Neural cell (in vitro differentiated cells): ENCODE measurements around the gene HIVEP2. TPM values are rescaled to one million over a fixed set of nuclear protein-coding genes. Genes with fewer than 3 reads are reported as not detected.

Experiments
- H2AFZ ChIP-seq: fragments of 200-600, 300-800 bp; sonication (generic), shearing (Covaris generic); 2 replicates; pipeline ENCODE4 v1.6.0; 2014; ENCODE audit warnings: low read depth, mild to moderate bottlenecking, antibody characterized with exemption, low read length, moderate library complexity
- H3F3A ChIP-seq: fragments of 200-600 bp; shearing (Covaris generic); 2 replicates; pipeline ENCODE4 v1.6.1; 2016; ENCODE audit warnings: mild to moderate bottlenecking, moderate library complexity, mixed read lengths, antibody characterized with exemption, low read length; ENCODE audit not compliant: insufficient read depth, poor library complexity, severe bottlenecking
- H3K27ac ChIP-seq: fragments of 200-600, 300-800 bp; sonication (generic), shearing (Covaris generic); 2 replicates; pipeline ENCODE4 v1.5.1; 2014; ENCODE audit warnings: mild to moderate bottlenecking, low read length, moderate library complexity
- H3K27me3 ChIP-seq: fragments of 300-800, 200-600 bp; sonication (generic), shearing (Covaris generic); 2 replicates; pipeline ENCODE4 v1.6.0; 2014; ENCODE audit warnings: mild to moderate bottlenecking, low read depth, low read length, moderate library complexity; ENCODE audit not compliant: insufficient read depth
- H3K36me3 ChIP-seq: fragments of 300-800, 200-600 bp; sonication (generic), shearing (Covaris generic); 2 replicates; pipeline ENCODE4 v1.5.1; 2014; ENCODE audit warnings: mild to moderate bottlenecking, antibody characterized with exemption, low read length, moderate library complexity; ENCODE audit not compliant: insufficient read depth
- H3K4me2 ChIP-seq: fragments of 300-800, 200-600 bp; sonication (generic), shearing (Covaris generic); 2 replicates; pipeline ENCODE4 v1.6.0; 2014; ENCODE audit warnings: mild to moderate bottlenecking, low read length
- H3K4me3 ChIP-seq: fragments of 300-800, 200-600 bp; sonication (generic), shearing (Covaris generic); 2 replicates; pipeline ENCODE4 v1.5.1; 2014; ENCODE audit warnings: mild to moderate bottlenecking, low read length, moderate library complexity
- H3K79me2 ChIP-seq: fragments of 200-600 bp; shearing (Covaris generic); replicated peaks from 2 replicates; pipeline ENCODE4 v1.6.0; 2014; ENCODE audit warnings: mild to moderate bottlenecking, low read length, moderate library complexity; ENCODE audit not compliant: insufficient read depth
- H3K9ac ChIP-seq: fragments of 300-800, 200-600 bp; sonication (generic), shearing (Covaris generic); 2 replicates; pipeline ENCODE4 v1.6.1; 2016; ENCODE audit warnings: mild to moderate bottlenecking, low read length, mixed read lengths
- H3K9me2 ChIP-seq: fragments of 200-600 bp; shearing (Covaris generic); 2 replicates; pipeline ENCODE4 v1.6.1; 2016; ENCODE audit warnings: mild to moderate bottlenecking, low read length, mixed read lengths; ENCODE audit not compliant: insufficient read depth
- H3K9me3 ChIP-seq: fragments of 200-600, 300-800 bp; sonication (generic), shearing (Covaris generic); 2 replicates; pipeline ENCODE4 v1.6.1; 2016; ENCODE audit warnings: mild to moderate bottlenecking, mixed run types, low read length, moderate library complexity, mixed read lengths
- H4K20me1 ChIP-seq: fragments of 200-600 bp; shearing (Covaris generic); 2 replicates; pipeline ENCODE4 v1.6.1; 2016; ENCODE audit warnings: mild to moderate bottlenecking, mixed run types; ENCODE audit not compliant: insufficient read depth
- EP300 ChIP-seq: fragments of 450-650 bp; conservative IDR thresholded peaks from 2 replicates; pipeline ENCODE4 v1.6.1; 2014; ENCODE audit warnings: antibody characterized with exemption, mild to moderate bottlenecking, moderate library complexity; ENCODE audit not compliant: poor library complexity, severe bottlenecking
- EZH2 ChIP-seq: fragments of 200-600, 300-800 bp; shearing (Covaris generic), sonication (generic); IDR thresholded peaks from 2 replicates; pipeline ENCODE4 v1.6.1; 2014; ENCODE audit warnings: antibody characterized with exemption, low read length, borderline replicate concordance, mild to moderate bottlenecking; ENCODE audit not compliant: insufficient read depth, poor library complexity, severe bottlenecking
- MXI1 ChIP-seq: fragments of 450-650 bp; conservative IDR thresholded peaks from 2 replicates; pipeline ENCODE4 v1.6.1; 2014; ENCODE audit warnings: antibody characterized with exemption, mild to moderate bottlenecking; ENCODE audit not compliant: poor library complexity, severe bottlenecking
- POLR2AphosphoS5 ChIP-seq: IDR thresholded peaks from 2 replicates; pipeline ENCODE4 v1.6.1; 2012
- RAD21 ChIP-seq: fragments of 450-650 bp; conservative IDR thresholded peaks from 2 replicates; pipeline ENCODE4 v1.6.1; 2014; ENCODE audit warnings: antibody characterized with exemption, mild to moderate bottlenecking, moderate library complexity
- SMC3 ChIP-seq: fragments of 450-650 bp; conservative IDR thresholded peaks from 2 replicates; pipeline ENCODE4 v1.6.1; 2014; ENCODE audit warnings: antibody characterized with exemption, mild to moderate bottlenecking, moderate library complexity; ENCODE audit not compliant: poor library complexity
- TAF1 ChIP-seq: IDR thresholded peaks from 2 replicates; pipeline ENCODE4 v1.6.1; 2012; ENCODE audit warnings: low read depth
- polyA plus RNA-seq: library from polyadenylated mRNA; depleted of rRNA; stranded (reverse); fragments of >200 nt; gene quantifications from 2 replicates; pipeline ENCODE4 v1.2.3, GENCODE V29; 2014
- TF ChIP-seq, protein P1 (sequence below): IDR thresholded peaks from 2 replicates; pipeline ENCODE4 v1.6.1; 2012; ENCODE audit warnings: borderline replicate concordance
- TF ChIP-seq, protein P2 (sequence below): fragments of 450-650 bp; IDR thresholded peaks from 2 replicates; pipeline ENCODE4 v1.5.1; 2014; ENCODE audit warnings: antibody characterized with exemption, mild to moderate bottlenecking, moderate library complexity; ENCODE audit not compliant: poor library complexity, severe bottlenecking

The HIVEP2 gene
- polyA plus RNA-seq, 1 donor from 2014 or later = 6.0 TPM

DNA sequence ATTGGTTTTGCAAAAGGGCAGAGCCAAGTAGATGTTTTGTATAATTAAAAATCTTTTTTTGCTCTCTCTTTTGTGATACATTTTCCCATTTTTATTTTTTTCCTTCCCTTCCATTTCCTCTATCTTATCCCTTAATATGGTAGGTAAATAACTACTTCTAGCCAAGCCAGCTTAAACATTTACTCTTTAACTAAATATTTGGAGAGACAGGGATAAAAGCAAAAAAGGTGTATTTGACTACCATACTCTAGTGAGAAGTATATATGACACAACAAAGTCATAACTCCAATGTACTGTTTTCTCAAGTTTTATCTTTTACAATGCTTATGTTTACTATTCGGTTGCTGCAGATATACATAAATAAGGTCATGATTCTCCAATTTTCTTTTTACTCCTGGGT lies 154.7 kb downstream of the HIVEP2 start:
- no peak overlapping the region for H2AFZ ChIP-seq
- H3K27me3 ChIP-seq = no peaks in the 10 kb centered on the region
- H3K79me2 ChIP-seq = peaks cover 3% of the 10 kb centered on the region
- no peaks in the 10 kb centered on the region for H3K36me3 ChIP-seq
- H3F3A ChIP-seq = no peaks in the 10 kb centered on the region
- H3K27ac ChIP-seq = no peak overlapping the region
- no peaks in the 10 kb centered on the region for H3K9me3 ChIP-seq
- no peak overlapping the region for H3K4me3 ChIP-seq
- TF ChIP-seq, protein P1, sequence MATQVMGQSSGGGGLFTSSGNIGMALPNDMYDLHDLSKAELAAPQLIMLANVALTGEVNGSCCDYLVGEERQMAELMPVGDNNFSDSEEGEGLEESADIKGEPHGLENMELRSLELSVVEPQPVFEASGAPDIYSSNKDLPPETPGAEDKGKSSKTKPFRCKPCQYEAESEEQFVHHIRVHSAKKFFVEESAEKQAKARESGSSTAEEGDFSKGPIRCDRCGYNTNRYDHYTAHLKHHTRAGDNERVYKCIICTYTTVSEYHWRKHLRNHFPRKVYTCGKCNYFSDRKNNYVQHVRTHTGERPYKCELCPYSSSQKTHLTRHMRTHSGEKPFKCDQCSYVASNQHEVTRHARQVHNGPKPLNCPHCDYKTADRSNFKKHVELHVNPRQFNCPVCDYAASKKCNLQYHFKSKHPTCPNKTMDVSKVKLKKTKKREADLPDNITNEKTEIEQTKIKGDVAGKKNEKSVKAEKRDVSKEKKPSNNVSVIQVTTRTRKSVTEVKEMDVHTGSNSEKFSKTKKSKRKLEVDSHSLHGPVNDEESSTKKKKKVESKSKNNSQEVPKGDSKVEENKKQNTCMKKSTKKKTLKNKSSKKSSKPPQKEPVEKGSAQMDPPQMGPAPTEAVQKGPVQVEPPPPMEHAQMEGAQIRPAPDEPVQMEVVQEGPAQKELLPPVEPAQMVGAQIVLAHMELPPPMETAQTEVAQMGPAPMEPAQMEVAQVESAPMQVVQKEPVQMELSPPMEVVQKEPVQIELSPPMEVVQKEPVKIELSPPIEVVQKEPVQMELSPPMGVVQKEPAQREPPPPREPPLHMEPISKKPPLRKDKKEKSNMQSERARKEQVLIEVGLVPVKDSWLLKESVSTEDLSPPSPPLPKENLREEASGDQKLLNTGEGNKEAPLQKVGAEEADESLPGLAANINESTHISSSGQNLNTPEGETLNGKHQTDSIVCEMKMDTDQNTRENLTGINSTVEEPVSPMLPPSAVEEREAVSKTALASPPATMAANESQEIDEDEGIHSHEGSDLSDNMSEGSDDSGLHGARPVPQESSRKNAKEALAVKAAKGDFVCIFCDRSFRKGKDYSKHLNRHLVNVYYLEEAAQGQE = no peak
- TF ChIP-seq, protein P2, sequence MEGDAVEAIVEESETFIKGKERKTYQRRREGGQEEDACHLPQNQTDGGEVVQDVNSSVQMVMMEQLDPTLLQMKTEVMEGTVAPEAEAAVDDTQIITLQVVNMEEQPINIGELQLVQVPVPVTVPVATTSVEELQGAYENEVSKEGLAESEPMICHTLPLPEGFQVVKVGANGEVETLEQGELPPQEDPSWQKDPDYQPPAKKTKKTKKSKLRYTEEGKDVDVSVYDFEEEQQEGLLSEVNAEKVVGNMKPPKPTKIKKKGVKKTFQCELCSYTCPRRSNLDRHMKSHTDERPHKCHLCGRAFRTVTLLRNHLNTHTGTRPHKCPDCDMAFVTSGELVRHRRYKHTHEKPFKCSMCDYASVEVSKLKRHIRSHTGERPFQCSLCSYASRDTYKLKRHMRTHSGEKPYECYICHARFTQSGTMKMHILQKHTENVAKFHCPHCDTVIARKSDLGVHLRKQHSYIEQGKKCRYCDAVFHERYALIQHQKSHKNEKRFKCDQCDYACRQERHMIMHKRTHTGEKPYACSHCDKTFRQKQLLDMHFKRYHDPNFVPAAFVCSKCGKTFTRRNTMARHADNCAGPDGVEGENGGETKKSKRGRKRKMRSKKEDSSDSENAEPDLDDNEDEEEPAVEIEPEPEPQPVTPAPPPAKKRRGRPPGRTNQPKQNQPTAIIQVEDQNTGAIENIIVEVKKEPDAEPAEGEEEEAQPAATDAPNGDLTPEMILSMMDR = no peak
- no peak for TF ChIP-seq RAD21
- TF ChIP-seq SMC3 = no peak
- no peak for TF ChIP-seq EP300
- no peak for TF ChIP-seq TAF1
- TF ChIP-seq POLR2AphosphoS5 = no peak
- TF ChIP-seq MXI1 = no peak
- no peak for TF ChIP-seq EZH2
- no peak overlapping the region for H3K9ac ChIP-seq
- H3K9me2 ChIP-seq = no peaks in the 10 kb centered on the region
- H4K20me1 ChIP-seq = no peaks in the 10 kb centered on the region
- no peak overlapping the region for H3K4me2 ChIP-seq

DNA sequence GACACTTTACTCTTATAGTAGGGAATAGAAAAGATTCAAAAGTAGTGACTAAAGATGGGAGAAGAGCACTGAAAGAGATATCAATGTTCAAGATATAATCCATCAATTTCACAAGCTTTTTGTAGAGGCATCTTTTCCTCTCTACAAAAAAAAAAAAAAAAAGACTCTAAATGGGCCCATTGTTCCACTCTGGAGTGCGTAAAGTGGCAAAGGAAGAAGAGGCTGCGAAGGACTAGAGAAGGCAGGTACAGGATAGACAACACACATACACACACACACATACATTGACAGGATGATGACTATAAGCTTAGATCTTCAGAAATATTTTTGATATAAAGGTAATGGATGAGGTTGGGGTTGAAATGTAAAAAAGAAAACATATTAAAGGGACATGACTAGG lies 157.6 kb downstream of the HIVEP2 start:
- H2AFZ ChIP-seq = no peak overlapping the region
- no peaks in the 10 kb centered on the region for H3F3A ChIP-seq
- TF ChIP-seq EP300 (no peak), POLR2AphosphoS5 (no peak), EZH2 (no peak), TAF1 (no peak), SMC3 (no peak), RAD21 (no peak), MXI1 (no peak)
- TF ChIP-seq, protein P2 = no peak
- TF ChIP-seq, protein P1 = no peak
- H3K9me3 ChIP-seq = no peaks in the 10 kb centered on the region
- no peaks in the 10 kb centered on the region for H3K9me2 ChIP-seq
- H3K27ac ChIP-seq = no peak overlapping the region
- H3K9ac ChIP-seq = no peak overlapping the region
- H3K79me2 ChIP-seq = peaks cover 3% of the 10 kb centered on the region
- no peaks in the 10 kb centered on the region for H4K20me1 ChIP-seq
- H3K27me3 ChIP-seq = no peaks in the 10 kb centered on the region
- no peak overlapping the region for H3K4me3 ChIP-seq
- no peak overlapping the region for H3K4me2 ChIP-seq
- no peaks in the 10 kb centered on the region for H3K36me3 ChIP-seq
